Caco-2 (cell line): ENCODE data around the gene HEY2. TPM values are rescaled to one million over a fixed set of nuclear protein-coding genes. Genes with fewer than 3 reads are reported as not detected.

Source experiments
- BruUV-seq: library from RNA; stranded (reverse); fragments of 400-500 nt; replicated peaks from 2 replicates; lab custom pipeline; 2021; lab: Mats Ljungman, UMichigan
- CTCF ChIA-PET: fragments of 300-600 bp; sonication (Branson Sonifier 250); formaldehyde crosslinking; loops from one replicate; lab custom pipeline; 2022; ENCODE audit warnings: antibody characterized with exemption; lab: Charles Lee
- POLR2A ChIA-PET: fragments of 300-600 bp; sonication (Branson Sonifier 250); formaldehyde crosslinking; loops from one replicate; lab custom pipeline; 2022; ENCODE audit warnings: antibody characterized with exemption; lab: Charles Lee
- DNase-seq, 2 experiments: peaks; one replicate each; pipeline versions ENCODE4 v3.0.0 to v3.0.0-alpha.2; 2020 to 2022
- H3K27me3 ChIP-seq: replicated peaks from 2 replicates; pipeline ENCODE4 v1.6.0; 2011; ENCODE audit warnings: low read length; ENCODE audit not compliant: control insufficient read depth, insufficient read depth
- H3K36me3 ChIP-seq: 2 replicates; pipeline ENCODE4 v1.5.1; 2011; ENCODE audit warnings: low read length; ENCODE audit not compliant: control insufficient read depth, insufficient read depth
- H3K4me1 ChIP-seq: fragments of 250-450 bp; sonication (Bioruptor Pico); 2 replicates; pipeline ENCODE4 v1.5.1; 2020; ENCODE audit warnings: mild to moderate bottlenecking
- H3K4me3 ChIP-seq: 2 replicates; pipeline ENCODE4 v1.5.1; 2011; ENCODE audit warnings: low read depth, mild to moderate bottlenecking, control low read depth, low read length
- H3K9me3 ChIP-seq: fragments of 250-450 bp; sonication (Bioruptor Pico); 2 replicates; pipeline ENCODE4 v1.5.1; 2020; ENCODE audit warnings: mild to moderate bottlenecking, moderate library complexity
- H3K27ac Mint-ChIP-seq: one replicate; pipeline ENCODE4 v1.8.0; 2022; ENCODE audit warnings: mixed read lengths; ENCODE audit not compliant: unreplicated experiment
- H3K27me3 Mint-ChIP-seq: one replicate; pipeline ENCODE4 v1.8.0; 2022; ENCODE audit warnings: mixed read lengths; ENCODE audit not compliant: insufficient read depth, unreplicated experiment
- H3K36me3 Mint-ChIP-seq: one replicate; pipeline ENCODE4 v1.8.0; 2022; ENCODE audit warnings: mild to moderate bottlenecking, mixed read lengths; ENCODE audit not compliant: insufficient read depth, unreplicated experiment
- H3K4me1 Mint-ChIP-seq: one replicate; pipeline ENCODE4 v1.8.0; 2022; ENCODE audit warnings: low read depth, mixed read lengths; ENCODE audit not compliant: unreplicated experiment
- H3K4me3 Mint-ChIP-seq: one replicate; pipeline ENCODE4 v1.8.0; 2022; ENCODE audit warnings: mild to moderate bottlenecking, moderate library complexity, mixed read lengths; ENCODE audit not compliant: unreplicated experiment
- H3K9me3 Mint-ChIP-seq: one replicate; pipeline ENCODE4 v1.8.0; 2022; ENCODE audit warnings: mixed read lengths; ENCODE audit not compliant: unreplicated experiment
- intact Hi-C: fragments of 100-400 bp; cut with micrococcal nuclease; formaldehyde crosslinking; loops from one replicate; pipeline ENCODE4 v1.10.0; 2022; ENCODE audit not compliant: unreplicated experiment
- total RNA-seq: library from RNA; stranded (reverse); gene quantifications from 2 replicates; pipeline ENCODE4 v1.2.3, GENCODE V29; 2022
- TF ChIP-seq, protein P1 (sequence below), 2 experiments: fragments of 200-600 bp in 1 of 2; IDR thresholded peaks; 1 replicate in 1 of 2; 2 replicates in 1 of 2; pipeline versions ENCODE4 v1.5.1 to v1.8.0; 2011 to 2022; ENCODE audit warnings: antibody characterized with exemption in 1 of 2, control low read depth in 1 of 2, inconsistent platforms in 1 of 2, low read depth in 1 of 2, low read length in 1 of 2, mild to moderate bottlenecking in 1 of 2, moderate library complexity in 1 of 2; ENCODE audit not compliant: insufficient read depth in 1 of 2, severe bottlenecking in 1 of 2, unreplicated experiment in 1 of 2

HEY2 gene
- total RNA-seq, 1 experiment from 2014 or later = not detected

DNA sequence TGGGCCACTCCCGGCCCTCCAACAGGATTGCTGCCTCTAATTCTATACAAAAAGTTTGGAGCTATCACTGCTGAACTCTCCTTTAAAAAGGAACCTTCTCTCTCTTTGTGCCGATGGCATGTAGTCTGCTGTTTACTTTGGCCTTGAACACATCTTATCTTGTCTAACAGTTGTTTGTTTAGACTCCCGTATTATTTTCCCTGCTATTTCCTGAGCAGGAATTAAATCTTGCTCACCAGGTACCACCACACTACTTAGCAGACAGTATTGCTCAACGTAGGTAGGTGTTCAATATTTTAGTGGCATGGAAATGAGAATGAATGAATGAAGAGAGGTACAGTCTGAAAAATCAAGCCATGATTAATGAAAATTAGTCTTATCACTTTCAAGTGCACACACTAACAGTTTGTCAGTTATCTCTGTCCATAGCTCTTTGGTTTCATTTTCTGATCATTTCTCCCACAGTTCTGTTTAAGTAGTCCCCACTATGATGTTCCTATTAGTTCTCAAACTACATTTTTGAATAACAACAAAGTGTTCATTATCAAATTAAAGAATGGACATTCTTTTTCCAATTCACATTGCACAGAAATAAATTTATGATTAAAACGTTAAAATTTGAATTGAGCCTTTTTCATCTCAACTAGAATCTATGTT lies 6.8 kb upstream of the HEY2 start:
- no peaks in the 10 kb centered on the region; the same call in 1 of the 2 replicates for H3K27me3 ChIP-seq
- H3K4me3 ChIP-seq = no peak overlapping the region
- Mint-ChIP-seq H3K9me3 (no peaks in the 10 kb centered on the region), H3K36me3 (no peaks in the 10 kb centered on the region), H3K4me1 (peaks cover 10% of the 10 kb centered on the region), H3K27me3 (peaks cover 19% of the 10 kb centered on the region), H3K27ac (no peak overlapping the region), H3K4me3 (no peak overlapping the region)
- ChIA-PET POLR2A (no interaction called here), CTCF (no interaction called here)
- BruUV-seq = no TSS peak
- no peaks in the 10 kb centered on the region for H3K36me3 ChIP-seq
- H3K4me1 ChIP-seq = no peaks in the 10 kb centered on the region; the same call in 1 of the 2 replicates
- intact Hi-C loops = no loop called here
- no peaks in the 10 kb centered on the region for H3K9me3 ChIP-seq
- DNase-seq = no peak
- TF ChIP-seq, protein P1, sequence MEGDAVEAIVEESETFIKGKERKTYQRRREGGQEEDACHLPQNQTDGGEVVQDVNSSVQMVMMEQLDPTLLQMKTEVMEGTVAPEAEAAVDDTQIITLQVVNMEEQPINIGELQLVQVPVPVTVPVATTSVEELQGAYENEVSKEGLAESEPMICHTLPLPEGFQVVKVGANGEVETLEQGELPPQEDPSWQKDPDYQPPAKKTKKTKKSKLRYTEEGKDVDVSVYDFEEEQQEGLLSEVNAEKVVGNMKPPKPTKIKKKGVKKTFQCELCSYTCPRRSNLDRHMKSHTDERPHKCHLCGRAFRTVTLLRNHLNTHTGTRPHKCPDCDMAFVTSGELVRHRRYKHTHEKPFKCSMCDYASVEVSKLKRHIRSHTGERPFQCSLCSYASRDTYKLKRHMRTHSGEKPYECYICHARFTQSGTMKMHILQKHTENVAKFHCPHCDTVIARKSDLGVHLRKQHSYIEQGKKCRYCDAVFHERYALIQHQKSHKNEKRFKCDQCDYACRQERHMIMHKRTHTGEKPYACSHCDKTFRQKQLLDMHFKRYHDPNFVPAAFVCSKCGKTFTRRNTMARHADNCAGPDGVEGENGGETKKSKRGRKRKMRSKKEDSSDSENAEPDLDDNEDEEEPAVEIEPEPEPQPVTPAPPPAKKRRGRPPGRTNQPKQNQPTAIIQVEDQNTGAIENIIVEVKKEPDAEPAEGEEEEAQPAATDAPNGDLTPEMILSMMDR (IDR thresholded peaks at IDR 0.05; ENCODE audit: insufficient read depth in 1 of 2, low read depth in 1 of 2, low read length in 1 of 2, severe bottlenecking in 1 of 2, unreplicated experiment in 1 of 2) = no peak

DNA sequence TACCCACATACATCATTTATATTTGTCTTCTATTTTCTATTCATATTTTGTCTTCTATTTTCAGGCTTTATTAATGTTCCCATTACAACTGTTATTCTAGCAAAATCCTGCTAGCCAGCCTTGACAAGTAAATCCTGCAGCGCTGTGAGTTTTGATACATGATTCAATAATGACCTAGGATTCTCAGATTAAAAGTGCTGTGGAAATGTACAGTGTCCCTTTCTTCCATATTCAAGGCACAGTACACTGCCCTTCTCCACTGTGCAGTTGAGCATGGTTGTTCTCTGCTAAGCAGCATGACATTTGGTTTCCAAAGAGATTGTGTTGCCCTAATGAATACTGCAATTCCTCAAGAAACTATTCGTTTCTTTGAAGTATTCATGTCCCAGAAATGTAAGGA lies 5.8 kb upstream of the HEY2 start:
- Histone ChIP-seq H3K4me3 (no peak overlapping the region), H3K9me3 (no peaks in the 10 kb centered on the region), H3K4me1 (no peaks in the 10 kb centered on the region; the same call in 1 of the 2 replicates), H3K36me3 (no peaks in the 10 kb centered on the region), H3K27me3 (no peaks in the 10 kb centered on the region; the same call in 1 of the 2 replicates)
- Mint-ChIP-seq H3K9me3 (no peaks in the 10 kb centered on the region), H3K4me1 (peaks cover 10% of the 10 kb centered on the region), H3K4me3 (no peak overlapping the region), H3K27ac (no peak overlapping the region), H3K27me3 (peaks cover 19% of the 10 kb centered on the region), H3K36me3 (no peaks in the 10 kb centered on the region)
- ChIA-PET POLR2A (no interaction called here), CTCF (no interaction called here)
- BruUV-seq = no TSS peak
- DNase-seq = no peak
- intact Hi-C loops = no loop called here
- TF ChIP-seq, protein P1 (IDR thresholded peaks at IDR 0.05; ENCODE audit: insufficient read depth in 1 of 2, low read depth in 1 of 2, low read length in 1 of 2, severe bottlenecking in 1 of 2, unreplicated experiment in 1 of 2) = no peak

DNA sequence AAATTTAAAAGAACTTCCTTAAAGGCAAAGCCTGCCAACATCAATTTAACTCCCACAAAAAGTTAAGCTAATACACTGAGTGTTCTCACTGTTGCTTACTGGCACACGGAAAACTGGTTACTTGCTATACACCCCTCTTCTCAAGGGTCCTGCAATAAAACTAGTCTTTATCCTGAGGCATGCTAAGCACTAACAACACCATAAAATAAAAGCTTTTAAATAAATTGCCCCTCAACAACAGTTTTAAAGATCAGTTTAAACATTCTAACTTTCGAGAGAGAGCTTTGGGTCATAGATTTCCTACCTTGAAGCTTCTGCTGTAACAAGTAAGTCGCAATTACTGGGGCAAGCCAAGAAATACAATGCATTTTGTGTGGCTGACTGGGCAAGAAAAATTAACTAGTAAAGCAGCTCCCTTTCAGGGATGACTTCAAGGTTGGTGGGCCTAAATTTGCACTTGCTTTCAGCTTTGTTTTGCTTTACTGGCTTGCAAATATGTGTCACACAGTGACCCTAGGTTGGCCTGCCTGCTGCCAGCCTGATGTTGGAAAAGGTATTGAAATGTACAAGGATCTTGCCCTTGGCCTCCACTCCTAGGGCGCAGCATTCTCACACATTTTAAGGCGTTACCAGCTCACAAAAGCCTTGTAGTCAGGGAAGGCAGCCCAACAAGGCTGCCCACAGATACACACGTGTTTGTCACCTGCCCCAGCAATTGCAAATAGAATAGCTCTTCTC lies 4.0 kb upstream of the HEY2 start:
- H3K36me3 ChIP-seq = no peaks in the 10 kb centered on the region
- no peaks in the 10 kb centered on the region for H3K9me3 Mint-ChIP-seq
- TF ChIP-seq, protein P1 (IDR thresholded peaks at IDR 0.05; ENCODE audit: insufficient read depth in 1 of 2, low read depth in 1 of 2, low read length in 1 of 2, severe bottlenecking in 1 of 2, unreplicated experiment in 1 of 2) = no peak
- peaks cover 27% of the 10 kb centered on the region for H3K27me3 Mint-ChIP-seq
- H3K4me1 Mint-ChIP-seq = peaks cover 18% of the 10 kb centered on the region
- no peaks in the 10 kb centered on the region for H3K36me3 Mint-ChIP-seq
- H3K4me3 ChIP-seq = no peak overlapping the region
- H3K4me3 Mint-ChIP-seq = no peak overlapping the region
- ChIA-PET CTCF (interaction anchor here (0.7 kb wide), 1 partner anchor 45 kb away, joined by 3 read pairs; the partner anchor contains the start of gene NCOA7), POLR2A (no interaction called here)
- no peak overlapping the region for H3K27ac Mint-ChIP-seq
- peaks cover 6% of the 10 kb centered on the region for H3K4me1 ChIP-seq
- no peaks in the 10 kb centered on the region; the same call in none of the 2 replicates for H3K27me3 ChIP-seq
- no peaks in the 10 kb centered on the region for H3K9me3 ChIP-seq
- intact Hi-C loops = no loop called here
- BruUV-seq = no TSS peak
- no peak for DNase-seq
